Astrocyte of the spinal cord (primary cell): Measurements from ENCODE around the gene ADIPOQ.
"Not testable (repeated sequence)": the region's sequence is repeated elsewhere in the genome, so short reads cannot be mapped to it uniquely, and the experiment has no call there.

ENCODE experiments used
- DNase-seq: peaks from one replicate; pipeline ENCODE4 v3.0.0; 2011; ENCODE audit warnings: low read depth, low spot score
- H3K4me3 ChIP-seq: 2 replicates; pipeline ENCODE4 v1.5.1; 2011; ENCODE audit warnings: low read depth, mild to moderate bottlenecking, low read length, moderate library complexity
- in situ Hi-C: cut with HindIII; loops from 2 replicates; pipeline ENCODE4 v1.10.0; 2017; ENCODE audit warnings: low sequenced_read_pairs
- TF ChIP-seq, protein P1 (sequence below): IDR thresholded peaks from 2 replicates; pipeline ENCODE4 v1.5.1; 2012; ENCODE audit warnings: low read depth, mild to moderate bottlenecking, low read length, inconsistent platforms

ADIPOQ gene

GRCh38 chr3:186852994-186853393, 10.5 kb downstream of the ADIPOQ start:
- DNase-seq, result no peak
- TF ChIP-seq, protein P1, sequence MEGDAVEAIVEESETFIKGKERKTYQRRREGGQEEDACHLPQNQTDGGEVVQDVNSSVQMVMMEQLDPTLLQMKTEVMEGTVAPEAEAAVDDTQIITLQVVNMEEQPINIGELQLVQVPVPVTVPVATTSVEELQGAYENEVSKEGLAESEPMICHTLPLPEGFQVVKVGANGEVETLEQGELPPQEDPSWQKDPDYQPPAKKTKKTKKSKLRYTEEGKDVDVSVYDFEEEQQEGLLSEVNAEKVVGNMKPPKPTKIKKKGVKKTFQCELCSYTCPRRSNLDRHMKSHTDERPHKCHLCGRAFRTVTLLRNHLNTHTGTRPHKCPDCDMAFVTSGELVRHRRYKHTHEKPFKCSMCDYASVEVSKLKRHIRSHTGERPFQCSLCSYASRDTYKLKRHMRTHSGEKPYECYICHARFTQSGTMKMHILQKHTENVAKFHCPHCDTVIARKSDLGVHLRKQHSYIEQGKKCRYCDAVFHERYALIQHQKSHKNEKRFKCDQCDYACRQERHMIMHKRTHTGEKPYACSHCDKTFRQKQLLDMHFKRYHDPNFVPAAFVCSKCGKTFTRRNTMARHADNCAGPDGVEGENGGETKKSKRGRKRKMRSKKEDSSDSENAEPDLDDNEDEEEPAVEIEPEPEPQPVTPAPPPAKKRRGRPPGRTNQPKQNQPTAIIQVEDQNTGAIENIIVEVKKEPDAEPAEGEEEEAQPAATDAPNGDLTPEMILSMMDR, result no peak
- in situ Hi-C loops, result no loop called here
- no peak overlapping the region for H3K4me3 ChIP-seq

- no peak overlapping the region for H3K4me3 ChIP-seq
- DNase-seq, result no peak
- TF ChIP-seq, protein P1, result no peak
- in situ Hi-C loops, result no loop called here
Measured at GRCh38 chr3:186854146-186854545, 11.6 kb downstream of the ADIPOQ start.

DNA sequence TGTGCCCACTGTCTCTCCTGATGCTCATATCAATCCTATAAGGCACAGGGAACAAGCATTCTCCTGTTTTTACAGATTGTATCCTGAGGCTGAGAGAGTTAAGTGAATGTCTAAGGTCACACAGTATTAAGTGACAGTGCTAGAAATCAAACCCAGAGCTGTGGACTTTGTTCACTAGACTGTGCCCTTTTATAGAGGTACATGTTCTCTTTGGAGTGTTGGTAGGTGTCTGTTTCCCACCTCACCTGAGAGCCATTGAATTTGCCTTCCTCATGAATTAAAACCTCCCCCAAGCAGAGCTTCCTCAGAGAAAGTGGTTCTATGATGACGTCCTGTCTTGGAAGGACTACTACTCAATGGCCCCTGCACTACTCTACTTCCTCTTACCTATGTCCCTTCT, 12.4 kb downstream of the ADIPOQ start:
- no peak for DNase-seq
- in situ Hi-C loops, result no loop called here
- H3K4me3 ChIP-seq, result no peak overlapping the region

DNA sequence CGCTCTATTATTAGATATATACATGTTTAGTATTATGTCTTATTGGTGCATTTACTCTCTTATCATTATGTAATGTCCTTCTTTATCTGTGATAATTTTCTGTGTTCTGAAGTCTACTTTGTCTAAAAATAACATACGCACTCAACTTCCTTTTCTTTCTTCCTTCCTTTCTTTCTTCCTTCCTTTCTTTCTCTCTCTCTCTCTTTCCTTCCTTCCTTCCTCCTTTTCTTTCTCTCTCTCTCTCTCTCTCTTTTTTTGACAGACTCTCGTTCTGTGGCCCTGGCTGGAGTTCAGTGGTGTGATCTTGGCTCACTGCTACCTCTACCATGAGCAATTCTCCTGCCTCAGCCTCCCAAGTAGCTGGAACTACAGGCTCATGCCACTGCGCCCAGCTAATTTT, 15.2 kb downstream of the ADIPOQ start:
- in situ Hi-C loops, result no loop called here

More for the DNA sequence above, 12.4 kb downstream of the ADIPOQ start:
- TF ChIP-seq, protein P1, result no peak

GRCh38 chr3:186865215-186865853, 22.8 kb downstream of the ADIPOQ start:
- H3K4me3 ChIP-seq, in situ Hi-C loops, DNase-seq: not testable (repeated sequence)

More for the DNA sequence above, 15.2 kb downstream of the ADIPOQ start:
- no peak for DNase-seq
- no peak overlapping the region for H3K4me3 ChIP-seq
- TF ChIP-seq, protein P1, result no peak

- in situ Hi-C loops, H3K4me3 ChIP-seq, DNase-seq: not testable (repeated sequence)
Measured at GRCh38 chr3:186866095-186866494, 23.6 kb downstream of the ADIPOQ start.

GRCh38 chr3:186869253-186870100, 27.0 kb downstream of the ADIPOQ start:
- peak; percentile 3 for DNase-seq
- TF ChIP-seq, protein P1, result no peak
- in situ Hi-C loops, result no loop called here
- no peak overlapping the region for H3K4me3 ChIP-seq
